GM18498 (cell line): Measurements from ENCODE around the gene RHOC.

Experiments
- ATAC-seq: cut with Tn5 transposase; IDR thresholded peaks from one replicate; pipeline ENCODE4 v1.9.1; 2021; ENCODE audit warnings: mild to moderate bottlenecking, moderate library complexity; ENCODE audit not compliant: unreplicated experiment

The RHOC gene

DNA sequence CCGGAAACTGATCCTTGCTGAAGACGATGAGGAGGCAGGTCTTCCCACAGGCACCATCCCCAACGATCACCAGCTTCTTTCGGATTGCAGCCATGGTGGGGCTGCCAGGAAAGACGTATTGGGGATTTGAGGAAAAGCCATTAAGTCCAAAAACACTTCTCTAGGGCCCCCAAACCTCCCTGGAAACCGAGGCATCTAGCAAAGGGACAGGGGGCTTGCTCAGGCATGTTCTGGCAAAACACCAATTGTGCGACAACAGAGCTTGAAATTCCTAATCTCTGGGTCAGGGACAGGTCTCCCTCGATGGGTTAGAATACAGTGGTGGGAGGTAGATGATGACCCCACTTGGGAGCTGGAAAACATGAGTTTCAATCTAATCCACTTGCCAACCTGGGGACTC lies 3.2 kb downstream of the RHOC start:
- no peak for ATAC-seq

GRCh38 chr1:112702420-112703261 lies 4.3 kb downstream of the RHOC start:
- ATAC-seq = no peak

DNA sequence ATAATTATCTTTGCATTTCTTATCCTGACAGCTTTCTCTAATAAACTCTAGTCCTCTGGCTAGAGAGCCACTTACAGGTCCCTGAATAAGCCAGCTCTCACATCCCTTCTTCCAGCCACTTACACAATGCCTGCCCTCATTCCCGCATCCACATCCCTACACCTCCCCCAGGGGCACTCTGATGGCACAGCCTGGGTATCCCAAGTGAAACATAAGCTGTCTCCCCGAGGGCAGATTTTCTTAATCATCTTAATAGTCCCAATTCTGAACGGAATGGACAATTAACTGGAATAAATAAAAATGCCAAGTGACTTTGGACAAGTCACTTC lies 4.9 kb downstream of the RHOC start:
- ATAC-seq = no peak

- no peak for ATAC-seq
Measured at GRCh38 chr1:112701227-112702066, 5.5 kb downstream of the RHOC start.

DNA sequence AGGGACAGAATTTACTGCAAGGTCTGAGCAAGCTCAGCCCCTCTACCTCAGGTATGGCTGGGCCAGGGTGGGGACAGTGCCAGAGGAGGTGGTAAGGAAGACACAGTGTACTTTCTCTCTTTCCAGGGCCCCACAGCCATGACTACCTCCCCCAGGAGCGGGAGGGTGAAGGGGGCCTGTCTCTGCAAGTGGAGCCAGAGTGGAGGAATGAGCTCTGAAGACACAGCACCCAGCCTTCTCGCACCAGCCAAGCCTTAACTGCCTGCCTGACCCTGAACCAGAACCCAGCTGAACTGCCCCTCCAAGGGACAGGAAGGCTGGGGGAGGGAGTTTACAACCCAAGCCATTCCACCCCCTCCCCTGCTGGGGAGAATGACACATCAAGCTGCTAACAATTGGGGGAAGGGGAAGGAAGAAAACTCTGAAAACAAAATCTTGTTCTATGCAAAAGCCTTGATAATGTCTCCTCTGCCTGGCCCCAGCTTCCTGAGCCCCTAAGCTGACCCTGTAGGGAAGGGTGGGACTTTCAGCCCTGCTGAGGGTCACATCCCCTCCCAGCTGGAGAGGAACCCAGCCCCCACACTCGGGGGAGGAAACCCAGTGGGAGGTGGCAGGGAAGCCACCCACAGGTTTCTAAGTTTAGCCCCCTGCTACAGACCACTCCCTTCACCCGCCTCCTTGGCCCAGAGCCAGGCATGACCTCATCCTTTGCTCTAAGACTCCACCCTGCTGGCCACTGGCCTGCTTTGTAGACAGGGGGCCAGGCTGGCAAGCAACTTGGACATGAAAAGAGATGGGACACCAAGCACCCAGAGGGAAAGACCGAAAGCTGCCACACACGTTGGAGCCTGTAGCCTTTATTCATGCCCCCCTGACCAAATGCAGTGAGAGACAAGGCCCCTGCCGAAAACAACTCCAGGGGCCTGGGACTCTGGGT lies 6.4 kb downstream of the RHOC start:
- ATAC-seq = peak; percentile 43

- no peak for ATAC-seq
Measured at GRCh38 chr1:112699425-112700144, 7.3 kb downstream of the RHOC start.

DNA sequence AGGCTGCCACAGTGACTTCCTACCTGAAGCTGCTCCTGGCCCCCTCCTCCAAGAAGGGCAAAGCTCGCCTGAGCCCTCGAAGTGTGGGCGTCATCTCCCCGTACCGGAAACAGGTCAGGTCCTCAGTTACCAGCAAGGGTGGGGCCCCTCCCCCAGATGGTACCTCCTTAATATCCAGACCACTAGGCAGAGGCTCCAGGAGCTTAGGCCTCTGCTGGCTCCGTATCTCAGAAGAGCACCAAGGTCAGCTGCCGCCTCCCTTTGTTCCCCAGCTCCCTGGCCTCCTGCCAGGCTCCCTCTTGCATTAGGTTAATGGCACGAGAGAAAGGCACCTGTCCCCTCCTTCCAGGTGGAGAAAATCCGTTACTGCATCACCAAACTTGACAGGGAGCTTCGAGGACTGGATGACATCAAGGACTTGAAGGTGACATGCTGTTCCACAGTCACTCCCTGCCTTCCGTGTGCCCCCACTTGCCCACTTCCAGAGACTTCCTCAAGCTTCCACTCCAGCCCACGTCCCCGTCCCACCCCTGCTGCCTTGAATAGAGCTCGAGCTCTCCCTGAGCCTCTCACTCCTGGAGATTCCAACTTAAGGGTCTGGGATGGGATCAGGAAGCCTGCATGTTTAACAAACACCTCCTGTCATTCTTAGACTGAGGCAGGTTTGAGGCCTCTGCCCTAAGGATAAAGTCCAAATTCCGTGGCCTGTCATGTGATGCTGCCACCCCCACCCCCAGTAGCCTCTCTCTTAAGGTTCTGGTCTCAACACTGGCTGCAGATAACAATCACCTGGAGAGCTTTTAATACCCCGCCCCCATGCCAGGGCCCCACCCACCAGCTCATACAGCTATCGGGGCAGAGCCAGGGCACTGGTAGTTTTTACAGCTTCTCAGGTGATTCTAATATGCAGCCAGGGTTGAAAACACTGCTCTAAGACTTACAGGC lies 8.3 kb downstream of the RHOC start:
- no peak for ATAC-seq

DNA sequence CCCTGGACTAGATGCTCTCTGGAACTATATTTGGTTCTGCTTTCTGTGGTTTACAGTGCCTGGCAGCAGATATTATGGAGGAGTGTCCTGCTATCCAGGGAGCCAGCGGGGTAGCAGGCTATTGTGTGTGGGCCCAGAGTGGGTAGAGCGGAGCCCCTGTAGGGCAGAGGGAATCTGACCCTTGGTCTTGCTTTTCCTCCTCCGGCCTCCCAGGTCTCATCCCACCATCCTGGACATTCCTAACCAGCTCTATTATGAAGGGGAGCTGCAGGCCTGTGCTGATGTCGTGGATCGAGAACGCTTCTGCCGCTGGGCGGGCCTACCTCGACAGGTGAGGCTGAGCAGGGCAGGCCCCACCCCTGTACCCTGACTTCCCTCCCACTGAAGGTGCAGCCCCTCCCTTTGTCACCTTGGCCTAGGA lies 9.1 kb downstream of the RHOC start:
- no peak for ATAC-seq

DNA sequence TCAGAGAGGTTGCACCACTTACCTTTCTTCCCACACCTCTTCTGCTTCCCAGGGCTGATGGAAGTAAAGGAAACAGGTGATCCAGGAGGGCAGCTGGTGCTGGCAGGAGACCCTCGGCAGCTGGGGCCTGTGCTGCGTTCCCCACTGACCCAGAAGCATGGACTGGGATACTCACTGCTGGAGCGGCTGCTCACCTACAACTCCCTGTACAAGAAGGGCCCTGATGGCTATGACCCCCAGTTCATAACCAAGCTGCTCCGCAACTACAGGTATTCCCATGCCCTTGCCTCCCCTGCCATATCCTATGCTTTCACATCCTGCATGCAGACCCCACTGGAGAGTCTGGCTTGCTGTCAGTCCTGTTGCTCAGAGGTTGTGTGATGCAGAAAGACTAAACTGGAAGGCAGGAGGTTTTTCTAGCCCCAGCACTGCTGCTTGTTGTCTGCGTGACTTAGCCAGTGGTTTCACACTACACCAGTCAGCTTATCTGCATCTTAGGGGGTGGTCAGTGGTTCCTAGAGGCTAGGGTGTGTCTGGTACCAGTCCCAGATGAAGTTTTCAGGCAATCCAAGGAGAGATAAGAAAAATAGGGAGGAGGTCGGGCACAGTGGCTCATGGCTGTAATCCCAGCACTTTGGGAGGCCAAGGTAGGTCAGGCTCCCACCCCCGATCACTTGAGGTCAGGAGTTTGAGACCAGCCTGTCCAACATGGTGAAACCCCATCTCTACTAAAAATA lies 10.2 kb downstream of the RHOC start:
- ATAC-seq = no peak

DNA sequence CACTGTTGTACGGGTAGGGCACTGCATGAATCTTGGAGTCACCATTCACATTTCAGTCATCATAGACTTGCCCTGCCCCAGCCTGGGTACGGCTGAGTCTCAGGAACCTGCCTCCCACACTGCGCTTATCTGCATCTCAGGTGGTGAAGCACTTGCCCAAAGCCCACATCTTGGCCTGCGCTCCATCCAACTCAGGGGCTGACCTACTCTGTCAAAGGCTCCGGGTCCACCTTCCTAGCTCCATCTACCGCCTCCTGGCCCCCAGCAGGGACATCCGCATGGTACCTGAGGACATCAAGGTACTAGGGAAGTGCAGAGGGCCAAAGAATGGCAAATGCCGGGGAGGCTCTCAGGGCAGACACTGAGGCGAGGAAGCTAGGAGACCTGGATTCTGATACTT lies 11.7 kb downstream of the RHOC start:
- no peak for ATAC-seq

DNA sequence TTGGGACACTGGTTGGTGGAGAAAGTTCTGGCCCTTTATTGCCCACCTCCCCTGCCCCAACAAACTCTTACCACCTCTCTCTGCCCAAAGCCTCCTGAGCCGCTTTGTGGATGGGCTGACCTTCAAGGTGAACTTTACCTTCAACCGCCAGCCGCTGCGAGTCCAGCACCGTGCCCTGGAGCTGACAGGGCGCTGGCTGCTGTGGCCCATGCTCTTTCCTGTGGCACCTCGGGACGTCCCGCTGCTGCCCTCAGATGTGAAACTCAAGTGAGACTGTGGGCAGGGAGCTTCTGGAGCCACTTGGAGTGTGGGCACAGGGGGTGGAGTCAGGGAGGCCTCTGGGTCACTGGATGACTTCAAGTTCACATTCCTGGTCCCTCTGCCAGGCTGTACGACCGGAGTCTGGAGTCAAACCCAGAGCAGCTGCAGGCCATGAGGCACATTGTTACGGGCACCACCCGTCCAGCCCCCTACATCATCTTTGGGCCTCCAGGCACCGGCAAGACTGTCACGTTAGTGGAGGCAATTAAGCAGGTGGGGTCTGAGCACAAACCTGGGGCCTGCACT lies 12.5 kb downstream of the RHOC start:
- no peak for ATAC-seq

DNA sequence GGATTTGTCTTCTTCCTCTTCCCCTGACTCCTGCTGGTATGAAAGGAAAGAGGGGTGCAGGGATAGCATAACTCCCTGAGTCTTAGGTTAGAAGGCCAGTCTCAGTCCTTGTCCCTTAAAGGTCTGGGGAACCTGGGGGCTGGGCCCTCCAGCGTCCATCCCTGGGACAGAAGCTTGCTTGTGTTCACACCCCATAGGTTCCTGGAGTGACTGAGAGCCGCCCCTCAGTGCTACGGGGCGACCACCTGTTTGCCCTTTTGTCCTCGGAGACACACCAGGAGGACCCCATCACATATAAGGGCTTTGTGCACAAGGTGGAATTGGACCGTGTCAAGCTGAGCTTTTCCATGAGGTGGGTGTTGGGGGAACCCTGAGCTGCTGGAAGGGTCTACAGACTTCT lies 13.1 kb downstream of the RHOC start:
- ATAC-seq = no peak

DNA sequence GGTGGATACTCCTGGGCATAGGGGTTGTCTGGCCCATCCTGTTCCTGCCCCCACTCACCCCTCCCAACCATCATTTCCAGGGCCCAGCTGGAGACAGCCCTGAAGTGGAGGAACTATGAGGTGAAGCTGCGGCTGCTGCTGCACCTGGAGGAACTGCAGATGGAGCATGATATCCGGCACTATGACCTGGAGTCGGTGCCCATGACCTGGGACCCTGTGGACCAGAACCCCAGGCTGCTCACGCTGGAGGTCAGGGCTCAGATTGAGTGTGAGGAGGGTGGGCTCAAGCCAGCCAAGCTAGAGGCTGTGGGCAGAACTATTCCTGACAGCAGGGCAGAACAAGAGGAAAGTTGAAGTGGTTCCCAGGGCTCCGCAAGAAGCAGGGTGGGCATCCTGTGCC lies 14.2 kb downstream of the RHOC start:
- ATAC-seq = no peak

GRCh38 chr1:112689842-112690237 lies 17.1 kb downstream of the RHOC start:
- no peak for ATAC-seq

DNA sequence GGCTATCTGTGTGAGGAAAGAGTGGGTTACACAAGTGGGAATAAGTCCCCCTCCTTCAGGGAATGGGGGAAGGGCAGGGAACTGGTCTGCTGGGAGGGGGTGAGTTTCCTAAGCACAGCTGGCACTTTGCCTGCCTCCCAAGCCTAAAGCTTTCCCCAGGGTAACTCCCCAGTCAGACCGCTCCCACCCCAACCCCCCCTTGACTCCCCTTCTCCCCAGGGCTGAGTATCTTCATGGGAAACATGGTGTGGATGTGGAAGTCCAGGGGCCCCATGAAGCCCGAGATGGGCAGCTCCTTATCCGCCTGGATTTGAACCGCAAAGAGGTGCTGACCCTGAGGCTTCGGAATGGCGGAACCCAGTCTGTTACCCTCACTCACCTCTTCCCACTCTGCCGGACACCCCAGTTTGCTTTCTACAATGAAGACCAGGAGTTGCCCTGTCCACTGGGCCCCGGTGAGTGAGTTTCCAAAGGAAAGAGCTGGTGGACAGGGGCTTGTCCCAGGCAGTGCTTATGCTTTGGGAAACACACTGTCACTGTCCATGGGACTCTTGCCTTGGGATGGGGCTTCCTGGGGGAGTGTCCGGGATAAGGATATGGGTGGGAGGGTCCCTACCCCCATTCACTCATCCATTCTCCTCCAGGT lies 17.6 kb downstream of the RHOC start:
- ATAC-seq = no peak

GRCh38 chr1:112688781-112689193 lies 18.1 kb downstream of the RHOC start:
- no peak for ATAC-seq

DNA sequence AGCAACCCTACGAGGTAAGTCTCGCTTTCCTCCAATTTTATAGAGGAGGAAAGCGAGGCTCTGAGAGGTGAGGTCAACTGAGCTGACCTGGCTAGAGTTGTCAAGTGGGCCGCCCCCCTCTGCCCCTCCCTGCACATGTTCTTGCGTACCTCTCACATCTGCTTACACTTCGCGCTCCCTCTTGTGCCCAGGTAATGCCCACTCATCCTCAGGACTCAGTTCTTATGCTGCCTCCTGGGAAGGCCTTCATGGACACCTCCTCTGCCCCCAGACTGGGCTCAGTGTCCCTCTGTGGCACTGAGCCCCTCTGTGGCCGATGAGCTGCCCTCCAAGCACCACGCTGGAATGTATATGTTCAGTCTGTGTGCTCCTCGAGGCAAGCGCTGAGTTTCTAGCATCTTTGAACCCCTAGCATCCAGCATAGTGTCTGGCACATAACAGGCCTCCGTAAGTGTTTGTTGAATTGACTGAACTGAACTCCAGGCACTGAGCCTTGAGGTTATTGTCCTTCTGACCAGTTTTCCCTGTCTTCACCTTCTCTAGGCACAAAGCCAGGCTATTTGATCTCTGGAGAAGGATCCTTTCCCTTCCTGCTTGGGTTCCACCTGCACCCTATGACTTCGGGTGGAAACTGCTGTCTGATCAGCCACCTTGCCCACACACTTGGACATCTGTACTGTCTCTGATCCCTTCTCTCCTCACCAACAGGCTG lies 19.0 kb downstream of the RHOC start:
- ATAC-seq = no peak
